GM12873 (cell line): ENCODE results near the gene ATXN2L.

Source experiments
- CTCF ChIP-seq: IDR thresholded peaks from 2 replicates; pipeline ENCODE4 v1.5.1; 2012; ENCODE audit warnings: low read depth, mild to moderate bottlenecking, moderate library complexity, low read length, control low read depth; ENCODE audit not compliant: insufficient read depth; ENCODE audit errors: missing control alignments

The ATXN2L gene

GRCh38 chr16:28883221-28883996 is 60.6 kb downstream of the ATXN2L start:
- no peak for TF ChIP-seq CTCF

GRCh38 chr16:28884045-28884444 is 61.2 kb downstream of the ATXN2L start:
- TF ChIP-seq CTCF = no peak
